Activated T-helper 17 cell treated with anti-CD3 and anti-CD28 coated beads, Interleukin-2, amount 50 U/mL, for 72 hours (primary cell): Measurements from ENCODE around the gene TAC4. TPM values are rescaled to one million over a fixed set of nuclear protein-coding genes. Genes with fewer than 3 reads are reported as not detected.
"Not testable (repeated sequence)": the region's sequence is repeated elsewhere in the genome, so short reads cannot be mapped to it uniquely, and the experiment has no call there.

Source experiments
- ATAC-seq: fragments of 150-1000 bp; cut with Tn5 transposase; replicated peaks from 2 replicates; pipeline ENCODE4 v1.10.0; 2021; ENCODE audit warnings: mild to moderate bottlenecking, moderate library complexity
- H3K27ac Mint-ChIP-seq: one replicate; pipeline ENCODE4 v1.8.0; 2022; ENCODE audit warnings: mixed read lengths
- H3K27me3 Mint-ChIP-seq: one replicate; pipeline ENCODE4 v1.8.0; 2022; ENCODE audit warnings: mixed read lengths
- H3K36me3 Mint-ChIP-seq: one replicate; pipeline ENCODE4 v1.8.0; 2022; ENCODE audit warnings: low read depth, mild to moderate bottlenecking, mixed read lengths
- H3K4me1 Mint-ChIP-seq: one replicate; pipeline ENCODE4 v1.8.0; 2022; ENCODE audit warnings: mixed read lengths
- H3K4me3 Mint-ChIP-seq: one replicate; pipeline ENCODE4 v1.8.0; 2022; ENCODE audit warnings: mild to moderate bottlenecking, mixed read lengths
- H3K9me3 Mint-ChIP-seq: one replicate; pipeline ENCODE4 v1.8.0; 2022; ENCODE audit warnings: mixed read lengths
- total RNA-seq, 2 donors: library from RNA; stranded (reverse); gene quantifications; one replicate each; pipeline ENCODE4 v1.2.3, GENCODE V29; 2022

Gene TAC4
- total RNA-seq, 2 donors from 2014 or later, result not detected

GRCh38 chr17:49842371-49842770 lies 5.5 kb downstream of the TAC4 start:
- H3K27ac Mint-ChIP-seq, result no peak overlapping the region
- no peak for ATAC-seq
- H3K4me3 Mint-ChIP-seq, result no peak overlapping the region
- H3K36me3 Mint-ChIP-seq, result peaks cover 10% of the 10 kb centered on the region
- peaks cover 8% of the 10 kb centered on the region for H3K4me1 Mint-ChIP-seq
- no peaks in the 10 kb centered on the region for H3K27me3 Mint-ChIP-seq
- no peaks in the 10 kb centered on the region for H3K9me3 Mint-ChIP-seq

DNA sequence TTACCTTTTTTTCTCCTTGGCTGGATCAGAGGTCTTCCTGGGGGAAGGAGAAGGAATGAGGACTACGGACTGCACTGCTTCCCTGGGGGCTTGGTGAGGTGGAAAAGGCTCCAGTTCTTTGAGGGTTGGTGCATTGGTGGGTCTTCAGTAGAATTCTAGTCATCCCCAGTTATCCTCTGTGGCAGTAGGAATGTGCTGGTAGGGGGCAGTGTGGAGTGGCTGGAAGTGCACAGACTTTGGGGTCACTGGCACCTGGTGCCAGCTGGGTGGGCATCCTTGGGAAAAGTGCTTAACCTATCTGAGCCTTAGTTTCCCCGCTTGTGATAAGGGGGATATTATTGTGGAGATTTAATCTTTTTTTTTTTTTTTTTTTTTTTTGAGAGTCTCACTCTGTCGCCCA lies 6.3 kb downstream of the TAC4 start:
- Mint-ChIP-seq H3K9me3 (no peaks in the 10 kb centered on the region), H3K27ac (no peak overlapping the region), H3K27me3 (no peaks in the 10 kb centered on the region)

GRCh38 chr17:49839455-49839854 lies 8.4 kb downstream of the TAC4 start:
- peaks cover 4% of the 10 kb centered on the region for H3K4me1 Mint-ChIP-seq
- ATAC-seq, result no peak
- H3K36me3 Mint-ChIP-seq, result peaks cover 31% of the 10 kb centered on the region
- no peak overlapping the region for H3K4me3 Mint-ChIP-seq
- H3K27me3 Mint-ChIP-seq, result no peaks in the 10 kb centered on the region
- no peak overlapping the region for H3K27ac Mint-ChIP-seq
- no peaks in the 10 kb centered on the region for H3K9me3 Mint-ChIP-seq

More for the DNA sequence above, 6.3 kb downstream of the TAC4 start:
- Mint-ChIP-seq H3K36me3 (peaks cover 13% of the 10 kb centered on the region), H3K4me3 (no peak overlapping the region), H3K4me1 (peaks cover 8% of the 10 kb centered on the region)
- no peak for ATAC-seq

- no peak for ATAC-seq
- H3K9me3 Mint-ChIP-seq, result no peaks in the 10 kb centered on the region
- peak overlapping the region; percentile 44 for H3K27ac Mint-ChIP-seq
- no peaks in the 10 kb centered on the region for H3K27me3 Mint-ChIP-seq
- H3K4me1 Mint-ChIP-seq, result peaks cover 4% of the 10 kb centered on the region
- peaks cover 56% of the 10 kb centered on the region for H3K36me3 Mint-ChIP-seq
- no peak overlapping the region for H3K4me3 Mint-ChIP-seq
Measured at GRCh38 chr17:49836111-49837030, 11.5 kb downstream of the TAC4 start.

DNA sequence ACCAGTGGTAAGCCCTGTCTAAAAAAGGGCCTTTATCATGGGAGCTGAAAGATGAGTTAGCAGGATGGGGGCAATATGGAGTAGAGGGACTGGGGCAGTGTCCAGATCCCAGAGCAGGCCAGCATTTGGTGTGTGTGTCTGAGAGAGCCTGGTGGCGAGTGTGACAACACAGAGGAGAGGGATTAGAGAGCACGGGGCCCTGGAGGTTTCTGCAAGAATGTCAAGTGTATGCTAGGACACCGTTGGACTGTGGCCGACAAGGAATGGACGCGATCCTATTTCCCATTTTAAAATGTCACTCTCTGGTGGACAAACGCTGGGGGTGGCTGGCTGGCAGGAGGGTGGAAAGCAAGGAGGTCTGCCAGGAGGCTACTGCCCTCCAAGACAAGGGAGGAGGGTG lies 12.4 kb downstream of the TAC4 start:
- Mint-ChIP-seq H3K4me1 (peaks cover 4% of the 10 kb centered on the region), H3K36me3 (peaks cover 65% of the 10 kb centered on the region), H3K27me3 (no peaks in the 10 kb centered on the region), H3K4me3 (no peak overlapping the region), H3K9me3 (no peaks in the 10 kb centered on the region), H3K27ac (peak overlapping the region; percentile 44)
- ATAC-seq, result no peak

- Mint-ChIP-seq H3K27ac (no peak overlapping the region), H3K27me3 (no peaks in the 10 kb centered on the region), H3K4me1 (peaks cover 4% of the 10 kb centered on the region), H3K36me3 (peaks cover 78% of the 10 kb centered on the region), H3K4me3 (no peak overlapping the region), H3K9me3 (no peaks in the 10 kb centered on the region)
- no peak for ATAC-seq
Measured at GRCh38 chr17:49834118-49834743, 13.6 kb downstream of the TAC4 start.

GRCh38 chr17:49832840-49833599 lies 14.8 kb downstream of the TAC4 start:
- H3K9me3 Mint-ChIP-seq, result no peaks in the 10 kb centered on the region
- no peaks in the 10 kb centered on the region for H3K27me3 Mint-ChIP-seq
- H3K4me1 Mint-ChIP-seq, result peaks cover 4% of the 10 kb centered on the region
- peaks cover 90% of the 10 kb centered on the region for H3K36me3 Mint-ChIP-seq
- no peak overlapping the region for H3K27ac Mint-ChIP-seq
- no peak overlapping the region for H3K4me3 Mint-ChIP-seq
- no peak for ATAC-seq

- H3K4me3 Mint-ChIP-seq, result no peak overlapping the region
Measured at GRCh38 chr17:49830605-49831004, 17.3 kb downstream of the TAC4 start.

GRCh38 chr17:49829026-49829425 lies 18.8 kb downstream of the TAC4 start:
- Mint-ChIP-seq H3K4me1 (no peaks in the 10 kb centered on the region), H3K27ac (peak overlapping the region; percentile 14), H3K36me3 (peaks cover 100% of the 10 kb centered on the region), H3K4me3 (no peak overlapping the region), H3K27me3 (no peaks in the 10 kb centered on the region), H3K9me3 (no peaks in the 10 kb centered on the region)
- ATAC-seq, result no peak

More at GRCh38 chr17:49830605-49831004, 17.3 kb downstream of the TAC4 start:
- Mint-ChIP-seq H3K27me3 (no peaks in the 10 kb centered on the region), H3K4me1 (no peaks in the 10 kb centered on the region), H3K27ac (no peak overlapping the region), H3K9me3 (no peaks in the 10 kb centered on the region), H3K36me3 (peaks cover 98% of the 10 kb centered on the region)
- ATAC-seq, result no peak

DNA sequence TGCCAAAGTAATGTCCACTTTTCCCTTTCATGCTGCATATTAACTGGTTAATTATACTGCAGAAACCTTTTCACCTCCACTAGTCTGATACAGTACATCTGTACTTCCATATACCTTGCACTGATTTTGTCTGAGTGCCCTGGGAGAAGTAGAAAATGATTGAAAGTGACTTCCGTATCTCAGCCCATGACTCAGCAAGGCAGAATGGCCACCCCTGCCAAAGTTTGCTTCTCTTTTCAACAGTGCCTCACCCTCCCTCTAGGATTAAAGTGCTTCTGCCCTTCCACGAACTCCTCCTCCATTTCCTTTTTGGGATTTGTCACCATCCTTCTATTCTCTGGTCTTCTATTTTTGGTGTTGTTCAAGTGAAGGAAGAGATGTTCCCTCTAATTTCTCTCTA lies 19.5 kb downstream of the TAC4 start:
- H3K27ac Mint-ChIP-seq, result peak overlapping the region; percentile 14
- H3K36me3 Mint-ChIP-seq, result peaks cover 100% of the 10 kb centered on the region
- not testable (repeated sequence) for ATAC-seq, H3K9me3 Mint-ChIP-seq, H3K4me3 Mint-ChIP-seq, H3K27me3 Mint-ChIP-seq, H3K4me1 Mint-ChIP-seq

DNA sequence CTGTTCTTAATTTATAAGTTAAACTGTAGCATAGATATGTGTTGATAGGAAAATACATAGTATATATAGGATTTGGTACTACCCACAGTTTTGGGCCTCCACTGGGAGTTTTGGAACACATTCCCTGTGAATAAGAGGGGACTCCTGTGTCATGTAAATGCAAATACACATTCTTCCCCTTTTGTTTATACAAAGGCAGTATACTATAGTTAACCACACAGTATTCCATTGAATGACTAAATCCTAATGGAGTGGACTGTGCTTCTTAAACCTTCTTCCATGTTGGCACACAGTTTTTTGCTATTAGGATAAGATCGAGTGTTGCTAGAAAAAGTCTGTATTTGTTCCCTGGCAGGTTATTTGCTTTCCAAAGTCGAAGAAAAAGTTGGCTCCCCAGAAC lies 22.2 kb downstream of the TAC4 start:
- H3K4me1 Mint-ChIP-seq, result no peaks in the 10 kb centered on the region
- ATAC-seq, result no peak
- H3K4me3 Mint-ChIP-seq, result no peak overlapping the region
- H3K27ac Mint-ChIP-seq, result no peak overlapping the region
- peaks cover 100% of the 10 kb centered on the region for H3K36me3 Mint-ChIP-seq
- no peaks in the 10 kb centered on the region for H3K27me3 Mint-ChIP-seq
- H3K9me3 Mint-ChIP-seq, result no peaks in the 10 kb centered on the region

GRCh38 chr17:49823614-49824013 lies 24.3 kb downstream of the TAC4 start:
- Mint-ChIP-seq H3K4me1 (peaks cover 8% of the 10 kb centered on the region), H3K4me3 (no peak overlapping the region), H3K9me3 (no peaks in the 10 kb centered on the region), H3K36me3 (peaks cover 96% of the 10 kb centered on the region), H3K27me3 (no peaks in the 10 kb centered on the region), H3K27ac (no peak overlapping the region)
- no peak for ATAC-seq

DNA sequence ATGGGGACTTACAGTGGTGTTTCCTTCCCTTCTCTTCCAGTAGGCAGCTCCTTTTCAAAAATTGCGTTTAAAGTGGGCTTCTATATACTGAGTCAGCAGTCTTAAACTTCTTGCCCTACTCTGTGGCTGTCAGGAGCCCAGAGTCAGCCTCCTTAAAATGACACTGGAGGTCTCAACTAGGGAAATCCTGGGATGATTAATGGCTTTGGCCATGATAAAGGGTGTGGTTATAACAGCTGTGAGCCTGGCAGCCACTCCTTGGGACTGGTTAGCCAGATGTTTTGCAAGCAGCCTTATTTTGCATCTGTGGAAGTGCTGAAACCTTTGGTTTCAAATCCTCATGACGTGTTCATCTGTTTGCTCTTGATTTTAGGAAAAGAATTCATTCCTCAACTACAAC lies 25.0 kb downstream of the TAC4 start:
- H3K36me3 Mint-ChIP-seq, result peaks cover 96% of the 10 kb centered on the region
- ATAC-seq, result peak; percentile 53

DNA sequence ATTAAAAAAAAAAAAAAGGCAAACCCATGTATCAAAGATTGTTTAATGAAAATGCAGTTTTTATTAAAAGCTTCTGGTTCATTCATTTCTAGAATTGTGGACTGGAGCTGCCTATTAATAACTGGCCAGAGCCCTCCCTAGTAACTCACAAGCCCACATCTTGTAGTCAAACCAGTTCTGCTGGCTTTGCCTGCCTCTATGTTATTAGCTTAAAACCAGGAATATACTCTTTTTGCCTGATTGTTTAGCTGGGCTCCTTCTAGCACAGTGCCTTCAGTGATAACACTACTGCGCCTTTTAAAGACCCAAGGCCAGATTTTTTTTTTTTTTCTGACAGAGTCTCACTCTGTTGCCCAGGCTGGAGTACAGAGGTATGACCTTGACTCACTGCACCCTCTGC lies 26.0 kb downstream of the TAC4 start:
- no peak for ATAC-seq
- peaks cover 24% of the 10 kb centered on the region for H3K4me1 Mint-ChIP-seq
- H3K36me3 Mint-ChIP-seq, result peaks cover 96% of the 10 kb centered on the region
- H3K4me3 Mint-ChIP-seq, result no peak overlapping the region
- no peak overlapping the region for H3K27ac Mint-ChIP-seq
- H3K27me3 Mint-ChIP-seq, result no peaks in the 10 kb centered on the region
- no peaks in the 10 kb centered on the region for H3K9me3 Mint-ChIP-seq

More for the DNA sequence above, 25.0 kb downstream of the TAC4 start:
- H3K27me3 Mint-ChIP-seq, result no peaks in the 10 kb centered on the region
- peak overlapping the region; percentile 68 for H3K27ac Mint-ChIP-seq
- H3K4me3 Mint-ChIP-seq, result no peak overlapping the region
- peaks cover 16% of the 10 kb centered on the region for H3K4me1 Mint-ChIP-seq
- no peaks in the 10 kb centered on the region for H3K9me3 Mint-ChIP-seq
